Calu3 (cell line): ENCODE data around the gene PARVG. TPM values are rescaled to one million over a fixed set of nuclear protein-coding genes. Genes with fewer than 3 reads are reported as not detected.

Experiments used
- BruUV-seq: library from RNA; stranded (reverse); fragments of 400-500 nt; replicated peaks from 2 replicates; lab custom pipeline; 2021; lab: Mats Ljungman, UMichigan
- CTCF ChIA-PET: fragments of 300-600 bp; sonication (Branson Sonifier 250); formaldehyde crosslinking; loops from one replicate; lab custom pipeline; 2022; ENCODE audit warnings: antibody characterized with exemption; lab: Charles Lee
- DNase-seq: peaks from one replicate; pipeline ENCODE4 v3.0.0; 2022
- H3K27ac Mint-ChIP-seq: one replicate; pipeline ENCODE4 v1.8.0; 2022; ENCODE audit warnings: mixed read lengths; ENCODE audit not compliant: unreplicated experiment
- H3K27me3 Mint-ChIP-seq: one replicate; pipeline ENCODE4 v1.8.0; 2022; ENCODE audit warnings: mixed read lengths; ENCODE audit not compliant: unreplicated experiment
- H3K36me3 Mint-ChIP-seq: one replicate; pipeline ENCODE4 v1.8.0; 2022; ENCODE audit warnings: mild to moderate bottlenecking, moderate library complexity, mixed read lengths; ENCODE audit not compliant: insufficient read depth, unreplicated experiment
- H3K4me1 Mint-ChIP-seq: one replicate; pipeline ENCODE4 v1.8.0; 2022; ENCODE audit warnings: mild to moderate bottlenecking, low read depth, mixed read lengths; ENCODE audit not compliant: unreplicated experiment
- H3K4me3 Mint-ChIP-seq: one replicate; pipeline ENCODE4 v1.8.0; 2022; ENCODE audit warnings: mild to moderate bottlenecking, low read depth, moderate library complexity, mixed read lengths; ENCODE audit not compliant: unreplicated experiment
- H3K9me3 Mint-ChIP-seq: one replicate; pipeline ENCODE4 v1.8.0; 2022; ENCODE audit warnings: low read depth, mixed read lengths; ENCODE audit not compliant: unreplicated experiment
- CTCF ChIP-seq: fragments of 200-600 bp; IDR thresholded peaks from one replicate; pipeline ENCODE4 v1.8.0; 2022; ENCODE audit warnings: antibody characterized with exemption; ENCODE audit not compliant: unreplicated experiment
- intact Hi-C: fragments of 100-400 bp; cut with micrococcal nuclease; formaldehyde crosslinking; loops from one replicate; pipeline ENCODE4 v1.10.0; 2022; ENCODE audit not compliant: unreplicated experiment
- total RNA-seq: library from RNA; stranded (reverse); gene quantifications from 2 replicates; pipeline ENCODE4 v1.2.3, GENCODE V29; 2022

Gene PARVG
- total RNA-seq, 1 experiment from 2014 or later: not detected

GRCh38 chr22:44166498-44167276, 14.0 kb upstream of the PARVG start:
- Mint-ChIP-seq H3K36me3 (no peaks in the 10 kb centered on the region), H3K4me1 (no peaks in the 10 kb centered on the region), H3K27me3 (no peaks in the 10 kb centered on the region), H3K4me3 (no peak overlapping the region), H3K27ac (no peak overlapping the region), H3K9me3 (no peaks in the 10 kb centered on the region)
- intact Hi-C loops: no loop called here
- CTCF ChIA-PET: interaction anchor here (0.5 kb wide), 1 partner anchor 955 kb away, joined by 6 read pairs; no protein-coding TSS in a partner anchor
- no peak for DNase-seq
- no TSS peak for BruUV-seq
- no peak for TF ChIP-seq CTCF

GRCh38 chr22:44167501-44167900, 13.2 kb upstream of the PARVG start:
- H3K36me3 Mint-ChIP-seq: no peaks in the 10 kb centered on the region
- H3K4me3 Mint-ChIP-seq: no peak overlapping the region
- no peaks in the 10 kb centered on the region for H3K9me3 Mint-ChIP-seq
- intact Hi-C loops: no loop called here
- BruUV-seq: no TSS peak
- no peak overlapping the region for H3K27ac Mint-ChIP-seq
- TF ChIP-seq CTCF: no peak
- CTCF ChIA-PET: interaction anchor here (0.5 kb wide), 1 partner anchor 956 kb away, joined by 6 read pairs; no protein-coding TSS in a partner anchor
- no peak for DNase-seq
- H3K4me1 Mint-ChIP-seq: no peaks in the 10 kb centered on the region
- H3K27me3 Mint-ChIP-seq: no peaks in the 10 kb centered on the region

- H3K9me3 Mint-ChIP-seq: no peaks in the 10 kb centered on the region
- CTCF ChIA-PET: no interaction called here
- intact Hi-C loops: no loop called here
- H3K27me3 Mint-ChIP-seq: no peaks in the 10 kb centered on the region
- TF ChIP-seq CTCF: no peak
- no peak overlapping the region for H3K27ac Mint-ChIP-seq
- H3K4me1 Mint-ChIP-seq: no peaks in the 10 kb centered on the region
- H3K36me3 Mint-ChIP-seq: no peaks in the 10 kb centered on the region
- DNase-seq: no peak
- no TSS peak for BruUV-seq
- H3K4me3 Mint-ChIP-seq: no peak overlapping the region
These were observed 12.5 kb upstream of the PARVG start for GRCh38 chr22:44168206-44168605.

GRCh38 chr22:44170470-44170869, 10.3 kb upstream of the PARVG start:
- intact Hi-C loops: no loop called here
- no TSS peak for BruUV-seq
- Mint-ChIP-seq H3K27ac (no peak overlapping the region), H3K9me3 (no peaks in the 10 kb centered on the region), H3K4me3 (no peak overlapping the region), H3K4me1 (no peaks in the 10 kb centered on the region), H3K27me3 (no peaks in the 10 kb centered on the region), H3K36me3 (no peaks in the 10 kb centered on the region)
- CTCF ChIA-PET: interaction anchor here (0.7 kb wide), 1 partner anchor 100 kb away, joined by 4 read pairs; no protein-coding TSS in a partner anchor
- no peak for DNase-seq
- TF ChIP-seq CTCF: no peak
